Activated CD4-positive, alpha-beta T cell treated with anti-CD3 and anti-CD28 coated beads, Interleukin-10, Interleukin-2, amounts not matched to agents 100 ng/mL and 50 ng/mL, durations not matched to agents 16 hours and 8 hours (primary cell): ENCODE results near the gene GLIPR1L2.

ENCODE experiments used
- DNase-seq: peaks from one replicate; pipeline ENCODE4 v3.0.0-alpha.2; 2020

The GLIPR1L2 gene

GRCh38 chr12:75390899-75391538, at the start of gene GLIPR1L2:
Gene GLIPR1L2, plus strand, starts transcription at chr12:75391089. Its CDS starts 28 bp downstream, at chr12:75391117.
- DNase-seq, result peak; percentile 97

- no peak for DNase-seq
Observed at GRCh38 chr12:75341873-75342272, 49.0 kb upstream of the GLIPR1L2 start.

- no peak for DNase-seq
Observed at GRCh38 chr12:75345531-75345930, 45.4 kb upstream of the GLIPR1L2 start.

GRCh38 chr12:75346215-75346614, 44.7 kb upstream of the GLIPR1L2 start:
- peak; percentile 68 for DNase-seq

GRCh38 chr12:75349946-75350345, 40.9 kb upstream of the GLIPR1L2 start:
- no peak for DNase-seq

- DNase-seq, result no peak
Observed at GRCh38 chr12:75350413-75350812, 40.5 kb upstream of the GLIPR1L2 start.

- DNase-seq, result no peak
Observed at GRCh38 chr12:75354011-75354410, 36.9 kb upstream of the GLIPR1L2 start.

- no peak for DNase-seq
Observed at GRCh38 chr12:75360920-75361319, 30.0 kb upstream of the GLIPR1L2 start.

- no peak for DNase-seq
Observed at GRCh38 chr12:75361408-75361807, 29.5 kb upstream of the GLIPR1L2 start.

GRCh38 chr12:75364919-75365318, 26.0 kb upstream of the GLIPR1L2 start:
- DNase-seq, result no peak

- DNase-seq, result peak; percentile 48
Observed at GRCh38 chr12:75366629-75367028, 24.3 kb upstream of the GLIPR1L2 start.

- DNase-seq, result no peak
Observed at GRCh38 chr12:75374971-75375370, 15.9 kb upstream of the GLIPR1L2 start.

GRCh38 chr12:75378354-75378753, 12.5 kb upstream of the GLIPR1L2 start:
- no peak for DNase-seq

GRCh38 chr12:75389061-75389460, 1.8 kb upstream of the GLIPR1L2 start:
- DNase-seq, result no peak

GRCh38 chr12:75389706-75390105, 1.2 kb upstream of the GLIPR1L2 start:
- no peak for DNase-seq

GRCh38 chr12:75390156-75390898, 562 bp upstream of the GLIPR1L2 start:
- DNase-seq, result no peak

- DNase-seq, result no peak
Observed at GRCh38 chr12:75404231-75404630, 13.3 kb downstream of the GLIPR1L2 start.

- no peak for DNase-seq
Observed at GRCh38 chr12:75407683-75408082, 16.8 kb downstream of the GLIPR1L2 start.

GRCh38 chr12:75409830-75410229, 18.9 kb downstream of the GLIPR1L2 start:
- DNase-seq, result no peak

GRCh38 chr12:75414671-75415070, 23.8 kb downstream of the GLIPR1L2 start:
- no peak for DNase-seq

- no peak for DNase-seq
Observed at GRCh38 chr12:75419841-75420240, 29.0 kb downstream of the GLIPR1L2 start.

- no peak for DNase-seq
Observed at GRCh38 chr12:75427491-75427890, 36.6 kb downstream of the GLIPR1L2 start.

- DNase-seq, result no peak
Observed at GRCh38 chr12:75428767-75429166, 37.9 kb downstream of the GLIPR1L2 start.

- DNase-seq, result no peak
Observed at GRCh38 chr12:75432924-75433323, 42.0 kb downstream of the GLIPR1L2 start.

GRCh38 chr12:75437564-75437963, 46.7 kb downstream of the GLIPR1L2 start:
- peak; percentile 22 for DNase-seq
